OCI-LY1 (cell line): ENCODE results near the gene KCNN4.

Experiments used
- EZH2 ChIP-seq: fragments of 200-600 bp; sonication (generic), shearing (Covaris generic); IDR thresholded peaks from 2 replicates; pipeline ENCODE4 v1.8.0; 2017; ENCODE audit warnings: borderline replicate concordance, mixed run types, mild to moderate bottlenecking, antibody characterized with exemption, low read length, moderate library complexity, mixed read lengths
- TF ChIP-seq, protein P1 (sequence below): fragments of 200-600 bp; sonication (generic), shearing (Covaris generic); IDR thresholded peaks from 2 replicates; pipeline ENCODE4 v1.5.1; 2017; ENCODE audit warnings: mild to moderate bottlenecking, antibody characterized with exemption, low read length, moderate library complexity, mixed read lengths

DNA sequence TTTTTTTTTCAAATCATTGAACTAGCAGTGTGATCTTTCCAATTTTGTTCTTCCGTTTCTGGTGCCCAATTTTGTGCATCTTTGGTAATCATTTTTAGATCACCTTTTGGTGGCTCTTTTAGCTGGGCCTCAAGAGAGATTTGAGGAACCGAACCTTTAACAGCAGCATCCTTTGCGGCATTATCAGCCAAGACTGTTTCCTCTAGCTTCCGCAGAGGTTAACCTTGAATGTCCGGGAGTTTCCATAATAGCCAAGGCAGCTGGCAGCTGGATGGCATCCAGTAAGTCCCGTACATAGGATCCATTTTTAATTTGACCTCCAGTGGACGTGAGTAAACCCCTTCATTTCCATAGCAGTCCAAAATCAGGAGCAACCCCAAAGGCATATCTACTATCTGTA lies 55.3 kb downstream of the KCNN4 start:
- TF ChIP-seq, protein P1, sequence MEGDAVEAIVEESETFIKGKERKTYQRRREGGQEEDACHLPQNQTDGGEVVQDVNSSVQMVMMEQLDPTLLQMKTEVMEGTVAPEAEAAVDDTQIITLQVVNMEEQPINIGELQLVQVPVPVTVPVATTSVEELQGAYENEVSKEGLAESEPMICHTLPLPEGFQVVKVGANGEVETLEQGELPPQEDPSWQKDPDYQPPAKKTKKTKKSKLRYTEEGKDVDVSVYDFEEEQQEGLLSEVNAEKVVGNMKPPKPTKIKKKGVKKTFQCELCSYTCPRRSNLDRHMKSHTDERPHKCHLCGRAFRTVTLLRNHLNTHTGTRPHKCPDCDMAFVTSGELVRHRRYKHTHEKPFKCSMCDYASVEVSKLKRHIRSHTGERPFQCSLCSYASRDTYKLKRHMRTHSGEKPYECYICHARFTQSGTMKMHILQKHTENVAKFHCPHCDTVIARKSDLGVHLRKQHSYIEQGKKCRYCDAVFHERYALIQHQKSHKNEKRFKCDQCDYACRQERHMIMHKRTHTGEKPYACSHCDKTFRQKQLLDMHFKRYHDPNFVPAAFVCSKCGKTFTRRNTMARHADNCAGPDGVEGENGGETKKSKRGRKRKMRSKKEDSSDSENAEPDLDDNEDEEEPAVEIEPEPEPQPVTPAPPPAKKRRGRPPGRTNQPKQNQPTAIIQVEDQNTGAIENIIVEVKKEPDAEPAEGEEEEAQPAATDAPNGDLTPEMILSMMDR: no peak
- no peak for TF ChIP-seq EZH2
